SK-N-SH treated with all-trans-retinoic acid at 6 μM for 48 hours (cell line): Measurements from ENCODE around the gene SH3D19.

ENCODE experiments used
- ATAC-seq: fragments of 200-7000 bp; cut with Tn5 transposase; 3 replicates; pipeline ENCODE4 v1.9.1; 2020; ENCODE audit warnings: mild to moderate bottlenecking, moderate library complexity
- ARNTL ChIP-seq: fragments of 450-650 bp; formaldehyde crosslinking; IDR thresholded peaks from 2 replicates; pipeline ENCODE4 v1.5.0; 2020; ENCODE audit warnings: low read depth, mild to moderate bottlenecking, moderate library complexity, borderline replicate concordance
- CSDC2 ChIP-seq: fragments of 250-450 bp; sonication (Bioruptor Pico); IDR thresholded peaks from 2 replicates; pipeline ENCODE4 v1.5.0; 2020; ENCODE audit warnings: mild to moderate bottlenecking, moderate library complexity
- ESRRG ChIP-seq: fragments of 250-450 bp; sonication (Bioruptor Pico); IDR thresholded peaks from 2 replicates; pipeline ENCODE4 v1.6.1; 2021; ENCODE audit warnings: mild to moderate bottlenecking
- GLIS3 ChIP-seq: fragments of 250-450 bp; sonication (Bioruptor Pico); IDR thresholded peaks from 2 replicates; pipeline ENCODE4 v1.5.0; 2020; ENCODE audit warnings: mild to moderate bottlenecking, moderate library complexity
- ISL1 ChIP-seq: fragments of 250-450 bp; sonication (Bioruptor Pico); IDR thresholded peaks from 2 replicates; pipeline ENCODE4 v2.1.2; 2022; ENCODE audit warnings: mild to moderate bottlenecking, moderate library complexity
- OSR1 ChIP-seq: fragments of 250-450 bp; sonication (Bioruptor Pico); IDR thresholded peaks from 2 replicates; pipeline ENCODE4 v1.8.0; 2022; ENCODE audit warnings: moderate library complexity, mild to moderate bottlenecking, inconsistent platforms
- PPARA ChIP-seq: fragments of 250-450 bp; sonication (Bioruptor Pico); IDR thresholded peaks from 2 replicates; pipeline ENCODE4 v1.5.0; 2020; ENCODE audit warnings: mild to moderate bottlenecking, borderline replicate concordance
- RARB ChIP-seq: fragments of 250-450 bp; sonication (Bioruptor Pico); IDR thresholded peaks from 2 replicates; pipeline ENCODE4 v1.8.0; 2021; ENCODE audit warnings: mild to moderate bottlenecking, moderate library complexity
- SNAI2 ChIP-seq: fragments of 250-450 bp; sonication (Bioruptor Pico); IDR thresholded peaks from 2 replicates; pipeline ENCODE4 v1.5.0; 2020; ENCODE audit warnings: mild to moderate bottlenecking, moderate library complexity
- TCF4 ChIP-seq: fragments of 250-450 bp; sonication (Bioruptor Pico); IDR thresholded peaks from 2 replicates; pipeline ENCODE4 v1.8.0; 2021; ENCODE audit warnings: mild to moderate bottlenecking, moderate library complexity, borderline replicate concordance
- TOX ChIP-seq: fragments of 250-450 bp; sonication (Bioruptor Pico); IDR thresholded peaks from 2 replicates; pipeline ENCODE4 v1.8.0; 2021; ENCODE audit warnings: mild to moderate bottlenecking, moderate library complexity, borderline replicate concordance
- ZC3H10 ChIP-seq: fragments of 250-450 bp; sonication (Bioruptor Pico); IDR thresholded peaks from 2 replicates; pipeline ENCODE4 v1.5.1; 2021; ENCODE audit warnings: mild to moderate bottlenecking, moderate library complexity
- ZFP3 ChIP-seq: fragments of 250-450 bp; sonication (Bioruptor Pico); IDR thresholded peaks from 2 replicates; pipeline ENCODE4 v1.5.0; 2020; ENCODE audit warnings: mild to moderate bottlenecking, moderate library complexity
- ZFP30 ChIP-seq: fragments of 450-650 bp; formaldehyde crosslinking; IDR thresholded peaks from 2 replicates; pipeline ENCODE4 v1.5.0; 2022; ENCODE audit warnings: mild to moderate bottlenecking, moderate library complexity
- ZNF565 ChIP-seq: fragments of 450-650 bp; formaldehyde crosslinking; conservative IDR thresholded peaks from 2 replicates; pipeline ENCODE4 v1.5.0; 2020; ENCODE audit warnings: low read depth, mild to moderate bottlenecking, moderate library complexity
- ZNF70 ChIP-seq: fragments of 450-650 bp; formaldehyde crosslinking; IDR thresholded peaks from 2 replicates; pipeline ENCODE4 v1.5.0; 2020; ENCODE audit warnings: mild to moderate bottlenecking, moderate library complexity
- ZNF8 ChIP-seq: fragments of 450-650 bp; formaldehyde crosslinking; IDR thresholded peaks from 2 replicates; pipeline ENCODE4 v1.5.0; 2020; ENCODE audit warnings: mild to moderate bottlenecking, moderate library complexity
- TF ChIP-seq, protein P1 (sequence below): fragments of 250-450 bp; sonication (Bioruptor Pico); IDR thresholded peaks from 2 replicates; pipeline ENCODE4 v1.8.0; 2021; ENCODE audit warnings: low read depth, mild to moderate bottlenecking, moderate library complexity, borderline replicate concordance
- TF ChIP-seq, protein P2 (sequence below): fragments of 250-450 bp; sonication (Bioruptor Pico); IDR thresholded peaks from 2 replicates; pipeline ENCODE4 v1.5.0; 2020; ENCODE audit warnings: mild to moderate bottlenecking, moderate library complexity
- TF ChIP-seq, protein P3 (sequence below): fragments of 250-450 bp; sonication (Bioruptor Pico); IDR thresholded peaks from 2 replicates; pipeline ENCODE4 v1.5.1; 2020; ENCODE audit warnings: low read depth, mild to moderate bottlenecking, moderate library complexity
- TF ChIP-seq, protein P4 (sequence below): fragments of 250-450 bp; sonication (Bioruptor Pico); IDR thresholded peaks from 2 replicates; pipeline ENCODE4 v1.8.0; 2020; ENCODE audit warnings: mild to moderate bottlenecking, moderate library complexity, borderline replicate concordance
- TF ChIP-seq, protein P5 (sequence below): fragments of 250-450 bp; sonication (Bioruptor Pico); IDR thresholded peaks from 2 replicates; pipeline ENCODE4 v1.5.1; 2021; ENCODE audit warnings: mild to moderate bottlenecking, moderate library complexity

SH3D19 gene

DNA sequence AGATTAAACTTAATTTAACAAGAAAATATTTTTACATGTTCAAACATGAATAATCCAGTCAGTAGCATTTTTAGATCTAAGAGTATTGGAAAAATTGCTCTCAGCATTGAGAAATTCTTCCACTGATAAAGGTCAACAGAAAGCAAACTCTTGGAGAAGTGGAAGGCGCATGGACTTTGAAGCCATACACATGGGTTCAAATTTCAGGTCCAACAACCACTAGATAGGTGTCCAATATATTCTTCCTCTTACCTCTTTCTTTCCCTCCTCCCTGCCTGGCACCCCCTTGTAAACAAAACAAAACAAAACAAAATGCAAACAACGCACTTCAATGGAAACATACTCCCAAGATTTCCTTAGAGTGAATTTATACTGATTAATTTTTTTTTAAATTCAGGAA lies 76.9 kb downstream of the SH3D19 start:
- TF ChIP-seq OSR1 (CRISPR knock-in tag) (no peak), ZNF8 (CRISPR knock-in tag) (no peak), ISL1 (no peak), CSDC2 (no peak)
- TF ChIP-seq, protein P1, sequence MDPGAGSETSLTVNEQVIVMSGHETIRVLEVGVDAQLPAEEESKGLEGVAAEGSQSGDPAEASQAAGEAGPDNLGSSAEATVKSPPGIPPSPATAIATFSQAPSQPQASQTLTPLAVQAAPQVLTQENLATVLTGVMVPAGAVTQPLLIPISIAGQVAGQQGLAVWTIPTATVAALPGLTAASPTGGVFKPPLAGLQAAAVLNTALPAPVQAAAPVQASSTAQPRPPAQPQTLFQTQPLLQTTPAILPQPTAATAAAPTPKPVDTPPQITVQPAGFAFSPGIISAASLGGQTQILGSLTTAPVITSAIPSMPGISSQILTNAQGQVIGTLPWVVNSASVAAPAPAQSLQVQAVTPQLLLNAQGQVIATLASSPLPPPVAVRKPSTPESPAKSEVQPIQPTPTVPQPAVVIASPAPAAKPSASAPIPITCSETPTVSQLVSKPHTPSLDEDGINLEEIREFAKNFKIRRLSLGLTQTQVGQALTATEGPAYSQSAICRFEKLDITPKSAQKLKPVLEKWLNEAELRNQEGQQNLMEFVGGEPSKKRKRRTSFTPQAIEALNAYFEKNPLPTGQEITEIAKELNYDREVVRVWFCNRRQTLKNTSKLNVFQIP, result no peak
- ATAC-seq, result no peak

DNA sequence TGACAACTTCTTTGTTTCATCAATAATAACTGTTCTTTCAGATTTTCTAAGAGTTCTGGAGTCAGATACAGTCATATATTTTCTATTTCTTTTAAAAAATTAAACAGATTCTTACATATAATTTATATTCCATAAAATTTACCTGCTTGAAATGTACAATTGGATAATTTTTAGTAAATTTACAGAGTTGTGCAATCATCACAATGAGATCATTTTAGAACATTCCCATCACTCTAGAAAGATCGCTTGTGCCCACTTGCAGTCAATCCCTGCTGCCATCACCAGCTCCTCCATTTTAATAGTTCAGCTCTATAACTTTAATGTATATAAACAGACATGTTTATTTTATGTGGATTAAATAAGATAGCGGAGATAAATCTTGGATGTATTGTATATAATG lies 78.0 kb downstream of the SH3D19 start:
- TF ChIP-seq ARNTL (CRISPR knock-in tag) (no peak), ZNF70 (CRISPR knock-in tag) (no peak), ESRRG (CRISPR knock-in tag) (no peak)
- TF ChIP-seq, protein P1, result no peak
- TF ChIP-seq, all 23 proteins: peak for 0
- no peak for ATAC-seq

DNA sequence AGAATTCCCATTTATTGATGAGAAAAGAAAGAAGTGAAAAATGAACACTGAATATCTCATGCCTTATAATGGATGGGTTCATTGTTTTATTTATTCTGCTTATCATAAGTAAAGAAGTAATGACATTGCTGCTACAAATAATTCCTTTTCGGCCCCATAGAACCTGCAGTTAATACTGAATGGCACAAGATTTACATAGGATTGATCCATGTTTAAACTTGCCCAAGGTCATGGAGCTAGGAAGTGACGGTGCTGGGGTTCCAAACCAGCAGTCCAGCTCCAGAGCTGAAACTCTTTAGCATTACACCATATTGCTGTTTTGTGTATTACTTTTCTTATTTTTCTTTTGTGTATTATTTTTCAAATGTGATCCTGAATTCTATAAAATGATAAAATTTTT lies 78.7 kb downstream of the SH3D19 start:
- ATAC-seq, result no peak
- TF ChIP-seq ZNF70 (CRISPR knock-in tag) (no peak), ZNF565 (CRISPR knock-in tag) (no peak), TCF4 (no peak), TOX (no peak), RARB (CRISPR knock-in tag) (no peak), SNAI2 (CRISPR knock-in tag) (no peak), ARNTL (CRISPR knock-in tag) (no peak), ESRRG (CRISPR knock-in tag) (no peak), PPARA (no peak), ISL1 (no peak), ZFP30 (CRISPR knock-in tag) (no peak), ZC3H10 (CRISPR knock-in tag) (no peak), GLIS3 (CRISPR knock-in tag) (no peak), ZFP3 (no peak), OSR1 (CRISPR knock-in tag) (no peak)
- TF ChIP-seq, protein P2, sequence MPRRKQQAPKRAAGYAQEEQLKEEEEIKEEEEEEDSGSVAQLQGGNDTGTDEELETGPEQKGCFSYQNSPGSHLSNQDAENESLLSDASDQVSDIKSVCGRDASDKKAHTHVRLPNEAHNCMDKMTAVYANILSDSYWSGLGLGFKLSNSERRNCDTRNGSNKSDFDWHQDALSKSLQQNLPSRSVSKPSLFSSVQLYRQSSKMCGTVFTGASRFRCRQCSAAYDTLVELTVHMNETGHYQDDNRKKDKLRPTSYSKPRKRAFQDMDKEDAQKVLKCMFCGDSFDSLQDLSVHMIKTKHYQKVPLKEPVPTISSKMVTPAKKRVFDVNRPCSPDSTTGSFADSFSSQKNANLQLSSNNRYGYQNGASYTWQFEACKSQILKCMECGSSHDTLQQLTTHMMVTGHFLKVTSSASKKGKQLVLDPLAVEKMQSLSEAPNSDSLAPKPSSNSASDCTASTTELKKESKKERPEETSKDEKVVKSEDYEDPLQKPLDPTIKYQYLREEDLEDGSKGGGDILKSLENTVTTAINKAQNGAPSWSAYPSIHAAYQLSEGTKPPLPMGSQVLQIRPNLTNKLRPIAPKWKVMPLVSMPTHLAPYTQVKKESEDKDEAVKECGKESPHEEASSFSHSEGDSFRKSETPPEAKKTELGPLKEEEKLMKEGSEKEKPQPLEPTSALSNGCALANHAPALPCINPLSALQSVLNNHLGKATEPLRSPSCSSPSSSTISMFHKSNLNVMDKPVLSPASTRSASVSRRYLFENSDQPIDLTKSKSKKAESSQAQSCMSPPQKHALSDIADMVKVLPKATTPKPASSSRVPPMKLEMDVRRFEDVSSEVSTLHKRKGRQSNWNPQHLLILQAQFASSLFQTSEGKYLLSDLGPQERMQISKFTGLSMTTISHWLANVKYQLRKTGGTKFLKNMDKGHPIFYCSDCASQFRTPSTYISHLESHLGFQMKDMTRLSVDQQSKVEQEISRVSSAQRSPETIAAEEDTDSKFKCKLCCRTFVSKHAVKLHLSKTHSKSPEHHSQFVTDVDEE, result no peak
- TF ChIP-seq, protein P3, sequence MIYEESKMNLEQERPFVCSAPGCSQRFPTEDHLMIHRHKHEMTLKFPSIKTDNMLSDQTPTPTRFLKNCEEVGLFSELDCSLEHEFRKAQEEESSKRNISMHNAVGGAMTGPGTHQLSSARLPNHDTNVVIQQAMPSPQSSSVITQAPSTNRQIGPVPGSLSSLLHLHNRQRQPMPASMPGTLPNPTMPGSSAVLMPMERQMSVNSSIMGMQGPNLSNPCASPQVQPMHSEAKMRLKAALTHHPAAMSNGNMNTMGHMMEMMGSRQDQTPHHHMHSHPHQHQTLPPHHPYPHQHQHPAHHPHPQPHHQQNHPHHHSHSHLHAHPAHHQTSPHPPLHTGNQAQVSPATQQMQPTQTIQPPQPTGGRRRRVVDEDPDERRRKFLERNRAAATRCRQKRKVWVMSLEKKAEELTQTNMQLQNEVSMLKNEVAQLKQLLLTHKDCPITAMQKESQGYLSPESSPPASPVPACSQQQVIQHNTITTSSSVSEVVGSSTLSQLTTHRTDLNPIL (CRISPR knock-in tag), result no peak
- TF ChIP-seq, protein P4, sequence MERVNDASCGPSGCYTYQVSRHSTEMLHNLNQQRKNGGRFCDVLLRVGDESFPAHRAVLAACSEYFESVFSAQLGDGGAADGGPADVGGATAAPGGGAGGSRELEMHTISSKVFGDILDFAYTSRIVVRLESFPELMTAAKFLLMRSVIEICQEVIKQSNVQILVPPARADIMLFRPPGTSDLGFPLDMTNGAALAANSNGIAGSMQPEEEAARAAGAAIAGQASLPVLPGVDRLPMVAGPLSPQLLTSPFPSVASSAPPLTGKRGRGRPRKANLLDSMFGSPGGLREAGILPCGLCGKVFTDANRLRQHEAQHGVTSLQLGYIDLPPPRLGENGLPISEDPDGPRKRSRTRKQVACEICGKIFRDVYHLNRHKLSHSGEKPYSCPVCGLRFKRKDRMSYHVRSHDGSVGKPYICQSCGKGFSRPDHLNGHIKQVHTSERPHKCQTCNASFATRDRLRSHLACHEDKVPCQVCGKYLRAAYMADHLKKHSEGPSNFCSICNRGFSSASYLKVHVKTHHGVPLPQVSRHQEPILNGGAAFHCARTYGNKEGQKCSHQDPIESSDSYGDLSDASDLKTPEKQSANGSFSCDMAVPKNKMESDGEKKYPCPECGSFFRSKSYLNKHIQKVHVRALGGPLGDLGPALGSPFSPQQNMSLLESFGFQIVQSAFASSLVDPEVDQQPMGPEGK (CRISPR knock-in tag), result no peak
- TF ChIP-seq, protein P5, sequence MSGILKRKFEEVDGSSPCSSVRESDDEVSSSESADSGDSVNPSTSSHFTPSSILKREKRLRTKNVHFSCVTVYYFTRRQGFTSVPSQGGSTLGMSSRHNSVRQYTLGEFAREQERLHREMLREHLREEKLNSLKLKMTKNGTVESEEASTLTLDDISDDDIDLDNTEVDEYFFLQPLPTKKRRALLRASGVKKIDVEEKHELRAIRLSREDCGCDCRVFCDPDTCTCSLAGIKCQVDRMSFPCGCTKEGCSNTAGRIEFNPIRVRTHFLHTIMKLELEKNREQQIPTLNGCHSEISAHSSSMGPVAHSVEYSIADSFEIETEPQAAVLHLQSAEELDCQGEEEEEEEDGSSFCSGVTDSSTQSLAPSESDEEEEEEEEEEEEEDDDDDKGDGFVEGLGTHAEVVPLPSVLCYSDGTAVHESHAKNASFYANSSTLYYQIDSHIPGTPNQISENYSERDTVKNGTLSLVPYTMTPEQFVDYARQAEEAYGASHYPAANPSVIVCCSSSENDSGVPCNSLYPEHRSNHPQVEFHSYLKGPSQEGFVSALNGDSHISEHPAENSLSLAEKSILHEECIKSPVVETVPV, result no peak
